Measurements from ENCODE around the gene EDEM3.

- TF ChIP-seq POLR2A (IDR thresholded peaks at IDR 0.05) (no peak), CTCF (IDR thresholded peaks at IDR 0.05) (no peak)
These were observed 71.7 kb downstream of the EDEM3 start for GRCh38 chr1:184682956-184683355.

Data from breast epithelium (tissue), 3 donors.